Heart left ventricle (tissue), 16 donors: Measurements from ENCODE around the gene SPINK4. TPM values are rescaled to one million over a fixed set of nuclear protein-coding genes. Genes with fewer than 3 reads are reported as not detected.

ENCODE experiments used
- ATAC-seq, 4 donors: fragments of 200-7000 bp; cut with Tn5 transposase; one replicate each; pipeline ENCODE4 v1.9.1; 2020 to 2022; ENCODE audit warnings: moderate library complexity in 4 of 4, mild to moderate bottlenecking in 3 of 4, moderate number of reproducible peaks in 1 of 4
- DNase-seq, 5 donors: peaks; one replicate each; pipeline ENCODE4 v3.0.0-alpha.2; 2020
- H3K27ac ChIP-seq, 12 donors: fragments of 200-600 bp; sonication (generic) in 4 of 12; one replicate each; pipeline versions ENCODE4 v1.5.0 to v1.8.0; 2016 to 2022; ENCODE audit warnings: mild to moderate bottlenecking in 2 of 12
- H3K27me3 ChIP-seq, 9 donors: fragments of 200-600 bp; sonication (generic) in 2 of 9; one replicate each; pipeline versions ENCODE4 v1.5.1 to v1.8.0; 2016 to 2022; ENCODE audit warnings: mild to moderate bottlenecking in 3 of 9
- H3K36me3 ChIP-seq, 9 donors: fragments of 200-600 bp; sonication (generic) in 2 of 9; one replicate each; pipeline versions ENCODE4 v1.5.0 to v1.8.0; 2018 to 2022; ENCODE audit warnings: mild to moderate bottlenecking in 2 of 9
- H3K4me1 ChIP-seq, 12 donors: fragments of 200-600 bp; sonication (generic) in 4 of 12; one replicate each; pipeline versions ENCODE4 v1.5.0 to v1.8.0; 2016 to 2022; ENCODE audit warnings: mild to moderate bottlenecking in 3 of 12
- H3K4me3 ChIP-seq, 12 donors: fragments of 200-600 bp; sonication (generic) in 4 of 12; one replicate each; pipeline versions ENCODE4 v1.5.0 to v1.8.0; 2017 to 2022; ENCODE audit warnings: mild to moderate bottlenecking in 9 of 12, moderate library complexity in 4 of 12
- H3K9me3 ChIP-seq, 12 donors: fragments of 200-600 bp; sonication (generic) in 4 of 12; one replicate each; pipeline versions ENCODE4 v1.5.0 to v1.8.0; 2016 to 2022; ENCODE audit warnings: mild to moderate bottlenecking in 1 of 12
- CTCF ChIP-seq, 12 donors: fragments of 200-600 bp; sonication (generic) in 4 of 12; IDR thresholded peaks; one replicate each; pipeline versions ENCODE4 v1.5.0 to v1.8.0; 2018 to 2022; ENCODE audit warnings: antibody characterized with exemption in 12 of 12, mild to moderate bottlenecking in 5 of 12
- POLR2A ChIP-seq, 2 donors: fragments of 450-650 bp; IDR thresholded peaks; one replicate each; pipeline ENCODE4 v1.6.1; 2017; ENCODE audit warnings: antibody characterized with exemption in 2 of 2, mild to moderate bottlenecking in 2 of 2, moderate library complexity in 2 of 2
- WGBS, 4 donors: extraction: QIAGEN DNeasy Blood & Tissue Kit in 2 of 4; methylation state at CpG; one replicate each; pipeline versions ENCODE4 v1.1.5 to v1.1.7; 2013 to 2018; 5-methylcytosine and 5-hydroxymethylcytosine counted together
- intact Hi-C, 10 donors: fragments of 100-400 bp; cut with DNase I; formaldehyde crosslinking; loops; one replicate each; pipeline versions ENCODE4 v1.11.1 to v1.14.2; 2022
- polyA plus RNA-seq, 2 donors: library from polyadenylated mRNA; stranded (reverse); fragments of 200-250 nt; gene quantifications; one replicate each; pipeline ENCODE4 v1.2.3, GENCODE V29; 2013
- total RNA-seq, 9 donors: library from RNA; depleted of rRNA in 2 of 9; stranded (reverse); fragments of >200 nt in 2 of 9; fragmentation: NEBNext Ultra II Directional in 3 of 9; extraction: Animal tissue kit (Norgen Biotek cat#: 25700) in 3 of 9; gene quantifications; one replicate each; pipeline versions ENCODE4 v1.1.0 to v1.2.4, GENCODE V29; 2016 to 2023
- donor health status: ischemic (EF 13 %, LVEDD 7.1; RV severe dilation, severe dysfunction).
- donor health status: healthy with polysubstance abuse.
- donor health status: DM: no; HTN: yes; CAD: no.
- donor health status: DM: no; HTN: no; CAD: no.
- donor health status: ischemic (EF 25% LVEDD 6.9; RV normal size, moderate dysfunction).
- donor health status: ischemic (EF 25% LVEDD 5.7; RV mildly dilated, moderate dysfunction).
- donor health status: healthy.
- donor health status: DM: yes; HTN: yes; CAD: no.
- donor health status: ischemic (EF 35%, LVEDD 5.7; RV mildly dilated, moderate dysfunction).
- donor health status: nonischemic (EF 11% LVEDD 7.7; RV severe dilation, severe dysfunction).
- donor health status: DM: yes; HTN: yes; CAD: no.
- donor health status: PGD.
- donor health status: ischemic (EF 29% LVEDD 5.4; RV normal size, mild dysfunction).
- donor health status: nonischemic (EF 23%, LVEDD 6.1; RV moderate dilation, normal function).

The SPINK4 gene
- total and polyA plus RNA-seq, 11 donors, result not detected

GRCh38 chr9:33230756-33231622, 9.0 kb upstream of the SPINK4 start:
- Histone ChIP-seq H3K27ac (no peak overlapping the region), H3K4me1 (peaks cover 0 to 9% (median 0%) of the 10 kb centered on the region in 12 donors), H3K27me3 (no peaks in the 10 kb centered on the region), H3K9me3 (no peaks in the 10 kb centered on the region), H3K36me3 (no peaks in the 10 kb centered on the region), H3K4me3 (no peak overlapping the region)
- intact Hi-C loops, result loop anchor here in 1 of 10 donors (5.0 kb wide), 1 partner anchor 139 kb away; no protein-coding TSS in a partner anchor
- ATAC-seq (no peak), DNase-seq (no peak)
- TF ChIP-seq CTCF (IDR thresholded peaks at IDR 0.05) (no peak), POLR2A (IDR thresholded peaks at IDR 0.05) (no peak)
- WGBS, 4 donors, result 86 to 90% (median 88%) methylated on average over 12 to 13 of the region's 13 CpGs

DNA sequence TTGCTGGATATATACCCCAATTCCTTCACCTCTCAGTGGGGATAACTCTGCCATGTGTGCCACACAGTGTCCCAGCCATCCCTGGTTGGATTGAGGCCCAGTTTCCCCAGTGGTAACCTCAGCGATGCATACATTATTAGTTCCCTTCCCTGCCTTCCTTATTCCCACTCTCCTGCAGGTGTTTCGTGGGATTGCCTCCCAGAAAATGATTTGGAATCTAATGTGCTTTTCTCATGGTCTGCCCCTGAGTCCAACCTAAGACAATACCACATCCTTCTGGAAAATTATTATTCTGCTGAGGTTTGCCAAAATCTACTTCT, 8.4 kb upstream of the SPINK4 start:
- DNase-seq (no peak), ATAC-seq (no peak)
- H3K27ac ChIP-seq, result no peak overlapping the region
- H3K9me3 ChIP-seq, result no peaks in the 10 kb centered on the region
- intact Hi-C loops, result loop anchor here in 1 of 10 donors (5.0 kb wide), 1 partner anchor 139 kb away; no protein-coding TSS in a partner anchor
- WGBS, 4 donors, result 80 to 89% (median 85%) methylated on average over 2 of the region's 2 CpGs
- TF ChIP-seq POLR2A (IDR thresholded peaks at IDR 0.05) (no peak), CTCF (IDR thresholded peaks at IDR 0.05) (no peak)
- H3K36me3 ChIP-seq, result no peaks in the 10 kb centered on the region
- no peaks in the 10 kb centered on the region for H3K27me3 ChIP-seq
- H3K4me1 ChIP-seq, result peaks cover 0 to 5% (median 0%) of the 10 kb centered on the region in 12 donors
- H3K4me3 ChIP-seq, result no peak overlapping the region

- intact Hi-C loops, result loop anchor here in 1 of 10 donors (5.0 kb wide), 1 partner anchor 141 kb away; no protein-coding TSS in a partner anchor
- no peak for ATAC-seq
- 89 to 95% (median 90%) methylated on average over 6 of the region's 6 CpGs for WGBS, 4 donors
Measured at GRCh38 chr9:33232815-33233214, 7.2 kb upstream of the SPINK4 start.

More at GRCh38 chr9:33232815-33233214, 7.2 kb upstream of the SPINK4 start:
- no peaks in the 10 kb centered on the region for H3K9me3 ChIP-seq
- H3K4me3 ChIP-seq, result no peak overlapping the region
- no peak overlapping the region for H3K27ac ChIP-seq
- no peak for TF ChIP-seq POLR2A (IDR thresholded peaks at IDR 0.05)
- no peak for TF ChIP-seq CTCF (IDR thresholded peaks at IDR 0.05)
- no peak for DNase-seq
- no peaks in the 10 kb centered on the region for H3K27me3 ChIP-seq
- no peaks in the 10 kb centered on the region for H3K36me3 ChIP-seq
- no peaks in the 10 kb centered on the region for H3K4me1 ChIP-seq
